AG04450 (cell line): ENCODE data around the gene ARHGEF12. TPM values are rescaled to one million over a fixed set of nuclear protein-coding genes. Genes with fewer than 3 reads are reported as not detected.

Experiments
- CTCF ChIA-PET: fragments of 300-600, 350-600 bp; formaldehyde crosslinking; extraction: SDS; loops from one replicate; lab custom pipeline; 2022; ENCODE audit warnings: antibody characterized with exemption, inconsistent platforms; lab: Charles Lee
- POLR2A ChIA-PET: fragments of 350-600 bp; formaldehyde crosslinking; extraction: SDS; loops from one replicate; lab custom pipeline; 2021; ENCODE audit warnings: antibody characterized with exemption, inconsistent platforms; lab: Yijun Ruan, JAX
- DNase-seq: peaks from one replicate; pipeline ENCODE4 v3.0.0-alpha.2; 2011; ENCODE audit warnings: low read depth, low spot score
- H3K27ac ChIP-seq: one replicate; pipeline ENCODE4 v1.5.1; 2012; ENCODE audit warnings: low read depth, low read length, control low read depth
- H3K27me3 ChIP-seq: one replicate; pipeline ENCODE4 v1.6.0; 2012; ENCODE audit warnings: low read length; ENCODE audit not compliant: control insufficient read depth, insufficient read depth
- H3K4me3 ChIP-seq: 2 replicates; pipeline ENCODE4 v1.5.1; 2011; ENCODE audit warnings: mild to moderate bottlenecking, low read depth, low read length, control low read depth
- H3K9me3 ChIP-seq: 2 replicates; pipeline ENCODE4 v1.5.1; 2012; ENCODE audit warnings: low read length; ENCODE audit not compliant: control insufficient read depth, insufficient read depth
- CTCF ChIP-seq: IDR thresholded peaks from 2 replicates; pipeline ENCODE4 v1.5.1; 2011; ENCODE audit warnings: low read depth, low read length, control low read depth, inconsistent platforms
- polyA plus RNA-seq: library from polyadenylated mRNA; depleted of rRNA; stranded (reverse); fragments of >200 nt; gene quantifications from 2 replicates; pipeline ENCODE4 v1.2.3, GENCODE V29; 2011

Gene ARHGEF12
- polyA plus RNA-seq, 1 experiment = 64.8 TPM

GRCh38 chr11:120410622-120411380 is 74.6 kb downstream of the ARHGEF12 start:
- Histone ChIP-seq H3K27ac (no peak overlapping the region), H3K27me3 (no peaks in the 10 kb centered on the region), H3K4me3 (no peak overlapping the region), H3K9me3 (no peaks in the 10 kb centered on the region)
- no peak for TF ChIP-seq CTCF
- no peak for DNase-seq
- POLR2A ChIA-PET = interaction anchor here (1.8 kb wide), 1 partner anchor 10 kb away, joined by 5 read pairs; no protein-coding TSS in a partner anchor
- CTCF ChIA-PET = interaction anchor here (0.6 to 2.5 kb wide), 6 partner anchors 10 to 1030 kb away, joined by 3 to 9 read pairs (median 4); no protein-coding TSS in a partner anchor

GRCh38 chr11:120413480-120413879 is 77.3 kb downstream of the ARHGEF12 start:
- TF ChIP-seq CTCF = no peak
- H3K27me3 ChIP-seq = no peaks in the 10 kb centered on the region
- peak; percentile 45 for DNase-seq
- ChIA-PET CTCF (interaction anchor here (1.6 kb wide), 1 partner anchor 78 kb away, joined by 4 read pairs; no protein-coding TSS in a partner anchor), POLR2A (interaction anchor here (0.8 to 1.1 kb wide), 3 partner anchors 13 to 77 kb away, joined by 3 to 4 read pairs (median 3); no protein-coding TSS in a partner anchor)
- no peaks in the 10 kb centered on the region for H3K9me3 ChIP-seq
- no peak overlapping the region for H3K4me3 ChIP-seq
- H3K27ac ChIP-seq = no peak overlapping the region

GRCh38 chr11:120420572-120420971 is 84.4 kb downstream of the ARHGEF12 start:
- no peaks in the 10 kb centered on the region for H3K27me3 ChIP-seq
- H3K27ac ChIP-seq = no peak overlapping the region
- DNase-seq = no peak
- no peak for TF ChIP-seq CTCF
- CTCF ChIA-PET = interaction anchor here (0.7 kb wide), 1 partner anchor 77 kb away, joined by 3 read pairs; no protein-coding TSS in a partner anchor
- no peaks in the 10 kb centered on the region for H3K9me3 ChIP-seq
- POLR2A ChIA-PET = no interaction called here
- H3K4me3 ChIP-seq = no peak overlapping the region

GRCh38 chr11:120424185-120424969 is 88.2 kb downstream of the ARHGEF12 start:
- ChIA-PET POLR2A (no interaction called here), CTCF (no interaction called here)
- H3K9me3 ChIP-seq = no peaks in the 10 kb centered on the region
- no peak overlapping the region for H3K4me3 ChIP-seq
- no peaks in the 10 kb centered on the region for H3K27me3 ChIP-seq
- H3K27ac ChIP-seq = no peak overlapping the region
- no peak for TF ChIP-seq CTCF
- DNase-seq = no peak
